ENCODE results near the gene ARHGAP25.

The ARHGAP25 gene

DNA sequence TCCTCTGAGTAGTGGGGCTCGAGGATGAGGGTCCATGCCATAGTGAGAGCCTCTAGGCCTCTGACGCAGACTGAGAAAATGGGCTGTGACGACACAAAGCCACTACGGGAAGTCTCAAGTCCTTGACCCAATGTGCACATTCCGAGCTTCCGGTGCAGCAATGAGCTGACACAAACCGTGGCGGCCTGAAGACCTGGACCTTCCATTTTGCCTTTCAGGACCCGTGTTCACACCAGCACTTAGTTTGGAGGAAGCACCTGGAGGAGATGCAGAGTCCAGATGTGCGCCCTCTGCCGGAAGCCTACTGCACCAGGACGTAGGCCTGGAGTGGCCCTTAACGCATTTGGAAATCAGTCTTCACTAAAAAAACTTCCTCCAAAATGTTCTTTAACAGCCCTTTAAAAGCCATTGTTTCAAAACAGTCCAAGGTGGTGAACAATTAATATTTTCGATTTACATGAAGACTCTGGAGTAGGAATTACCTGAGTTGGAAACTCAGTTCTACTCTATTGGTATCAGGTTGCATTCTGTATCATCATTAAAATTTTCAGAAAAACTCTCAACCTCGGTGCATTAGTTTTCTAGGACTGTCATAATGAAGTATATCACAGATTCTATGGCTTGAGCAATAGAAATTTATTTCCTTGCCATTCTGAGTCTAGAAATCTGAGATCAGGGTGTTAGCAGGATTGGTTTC lies 102.7 kb downstream of the ARHGAP25 start:
- DNase-seq, result peak; percentile 78

DNA sequence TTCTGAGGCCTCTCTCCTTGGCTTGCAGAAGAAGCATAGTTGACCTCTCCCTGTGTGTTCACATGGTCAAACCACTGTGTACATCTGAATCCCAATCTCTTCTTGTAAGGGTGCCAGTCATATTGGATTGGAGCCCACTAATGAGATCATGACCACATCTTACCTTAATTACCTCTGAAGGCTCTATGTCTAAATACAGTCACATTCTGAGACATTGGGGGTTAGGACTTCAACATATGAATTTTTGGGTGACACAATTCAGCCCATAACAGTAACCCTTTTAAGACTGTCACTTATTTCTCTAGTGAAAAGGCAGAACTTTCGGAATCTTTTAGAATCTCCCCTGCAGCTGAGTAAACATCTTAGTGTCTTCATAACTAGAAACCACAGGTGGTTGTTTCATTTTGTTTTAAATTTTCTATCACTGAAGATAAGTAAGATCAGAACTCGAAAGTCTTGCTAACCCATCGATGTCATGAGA lies 103.3 kb downstream of the ARHGAP25 start:
- no peak for DNase-seq

- DNase-seq, result no peak
These were observed 104.0 kb downstream of the ARHGAP25 start for GRCh38 chr2:68838641-68839040.

DNA sequence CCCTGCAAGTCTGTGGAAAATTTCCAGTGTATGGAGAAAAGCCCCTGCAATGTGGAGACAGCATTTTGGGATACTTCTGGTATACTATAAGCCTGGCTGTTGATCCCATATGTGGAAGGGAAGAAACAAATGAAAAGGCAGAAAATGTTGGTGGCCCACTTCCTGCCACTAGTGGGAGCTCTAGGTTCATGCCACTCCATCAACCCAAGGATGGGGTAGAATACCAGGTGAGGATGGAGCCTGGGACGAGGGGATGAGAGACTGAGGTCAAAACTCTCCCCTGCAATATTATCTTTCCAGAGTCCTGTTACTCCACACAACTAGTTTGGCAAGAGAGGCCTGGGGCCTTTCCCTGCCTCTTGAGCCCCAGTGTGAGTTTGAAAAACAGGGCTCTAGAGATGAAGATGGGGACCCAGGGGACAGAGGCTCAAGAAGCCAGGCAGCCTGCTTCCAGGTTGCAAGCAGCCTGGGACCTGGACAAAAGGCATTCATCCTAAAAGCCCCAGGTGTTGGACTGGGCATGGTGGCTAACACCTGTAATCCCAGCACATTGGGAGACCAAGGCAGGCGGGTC lies 104.7 kb downstream of the ARHGAP25 start:
- no peak for DNase-seq

GRCh38 chr2:68845043-68845442 lies 110.4 kb downstream of the ARHGAP25 start:
- DNase-seq, result no peak

DNA sequence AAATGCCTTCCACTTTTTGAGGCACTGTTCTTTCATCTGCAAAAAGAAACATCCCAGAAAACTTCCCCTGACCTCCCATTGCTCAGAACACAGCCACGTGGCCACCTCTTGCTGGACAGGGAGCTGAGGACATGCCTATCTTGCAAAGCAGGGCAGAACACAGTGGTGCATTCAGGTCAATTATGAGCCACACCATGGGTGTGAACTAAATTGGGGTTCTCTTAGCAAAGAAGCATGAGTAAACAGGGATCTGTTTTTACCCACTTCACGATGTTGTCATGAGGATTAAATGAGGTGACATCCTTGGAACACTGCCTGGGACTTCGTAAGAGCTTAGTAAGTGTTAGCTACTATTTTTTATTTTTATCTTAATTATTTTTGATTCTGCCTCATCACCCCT lies 111.5 kb downstream of the ARHGAP25 start:
- DNase-seq, result no peak

GRCh38 chr2:68847751-68848150 lies 113.1 kb downstream of the ARHGAP25 start:
- no peak for DNase-seq

DNA sequence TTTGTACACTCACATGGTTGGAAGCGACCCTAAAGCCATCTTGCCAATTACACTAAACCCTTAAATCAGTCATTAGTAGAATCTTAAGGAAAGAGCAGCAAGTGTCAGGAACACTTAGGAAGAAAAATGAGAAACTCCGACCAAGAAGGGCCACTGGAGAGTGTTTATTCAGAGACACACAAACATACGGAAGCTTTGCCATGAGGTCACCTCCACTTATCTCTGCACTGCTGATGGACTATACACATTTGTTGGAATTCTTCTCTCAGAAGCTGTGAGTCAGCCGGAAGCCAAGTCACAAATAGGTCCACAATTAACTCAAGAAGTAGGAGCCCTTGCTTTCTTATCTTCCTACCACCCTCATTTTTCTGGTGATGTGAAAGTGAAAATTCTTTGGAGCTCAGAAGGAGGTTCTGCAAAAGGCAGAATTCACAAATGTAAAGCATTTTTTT lies 115.0 kb downstream of the ARHGAP25 start:
- DNase-seq, result no peak

DNA sequence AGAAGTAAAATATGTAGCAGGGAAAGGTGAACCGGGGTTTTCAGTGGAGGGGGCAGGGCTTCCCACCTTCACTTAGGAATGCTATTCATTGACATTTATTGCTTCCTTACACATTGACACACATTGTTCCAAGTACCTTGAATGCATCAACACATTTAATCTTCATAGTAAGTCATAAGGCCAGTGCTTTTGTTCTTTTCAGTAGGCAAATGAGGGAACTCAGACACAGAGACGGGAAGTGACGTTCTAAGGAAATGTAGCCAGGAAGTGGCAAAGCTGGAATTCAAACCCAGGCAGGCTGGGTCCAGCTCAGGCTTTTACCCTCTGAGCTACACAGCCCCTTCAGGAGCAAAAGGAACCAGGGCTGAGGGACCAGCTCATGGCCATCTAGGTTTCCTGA lies 115.9 kb downstream of the ARHGAP25 start:
- no peak for DNase-seq

DNA sequence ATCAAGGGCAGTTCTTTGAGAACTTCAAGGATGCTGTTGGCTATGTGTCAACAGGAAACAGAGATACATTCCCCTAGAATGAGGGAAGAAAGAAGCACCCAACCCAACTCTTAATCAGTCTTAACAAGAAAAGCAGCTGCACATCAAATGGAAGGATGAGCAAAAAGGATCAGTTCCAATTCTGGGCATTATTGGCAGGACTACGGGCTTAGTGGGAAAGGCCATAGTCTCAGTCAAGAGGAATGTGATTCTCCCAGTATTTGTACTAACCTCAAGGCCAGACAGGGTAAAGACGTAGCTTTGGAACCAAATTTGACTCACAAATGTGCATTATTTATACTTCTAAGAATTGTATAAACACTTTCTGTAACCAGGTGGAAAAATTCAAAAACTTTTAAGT lies 118.4 kb downstream of the ARHGAP25 start:
- DNase-seq, result no peak

DNA sequence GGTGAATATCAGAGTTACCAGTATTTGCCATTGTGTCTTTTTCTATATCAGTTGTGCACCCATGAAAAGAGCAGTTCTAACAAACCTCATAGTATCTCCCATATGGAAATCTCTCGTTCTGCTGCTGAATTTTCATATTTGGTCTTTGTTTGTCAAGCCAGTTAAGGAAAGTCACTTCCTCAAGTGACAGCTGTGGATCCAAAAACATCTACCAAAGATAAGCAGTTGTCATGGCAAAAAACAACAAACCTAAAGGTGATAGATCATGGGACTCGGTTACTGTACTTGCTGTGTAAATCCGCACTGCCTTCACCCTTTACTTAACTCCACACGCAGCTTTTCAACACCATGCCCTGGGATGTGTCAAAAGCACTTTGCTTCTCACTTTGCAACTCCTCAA lies 119.3 kb downstream of the ARHGAP25 start:
- DNase-seq, result no peak

GRCh38 chr2:68854476-68854875 lies 119.9 kb downstream of the ARHGAP25 start:
- no peak for DNase-seq

DNA sequence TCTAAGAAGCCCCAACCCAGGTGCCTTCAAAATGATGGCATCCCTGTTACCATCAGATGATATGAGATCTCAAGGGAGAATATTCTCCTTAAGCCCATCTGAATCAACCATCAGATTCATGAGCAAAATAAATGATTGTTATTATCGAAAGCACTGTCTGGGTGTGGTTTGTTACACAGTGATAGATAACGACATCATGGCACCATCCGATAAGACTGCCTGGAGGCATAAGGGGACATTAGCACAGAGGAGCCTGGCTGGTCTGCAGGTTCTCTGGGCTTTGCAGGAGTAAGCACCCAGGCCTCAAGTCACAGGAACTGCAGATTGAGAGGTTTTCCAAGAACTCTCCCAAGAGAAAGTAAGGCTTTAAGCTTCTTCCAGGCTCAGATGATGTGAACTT lies 120.9 kb downstream of the ARHGAP25 start:
- DNase-seq, result no peak

DNA sequence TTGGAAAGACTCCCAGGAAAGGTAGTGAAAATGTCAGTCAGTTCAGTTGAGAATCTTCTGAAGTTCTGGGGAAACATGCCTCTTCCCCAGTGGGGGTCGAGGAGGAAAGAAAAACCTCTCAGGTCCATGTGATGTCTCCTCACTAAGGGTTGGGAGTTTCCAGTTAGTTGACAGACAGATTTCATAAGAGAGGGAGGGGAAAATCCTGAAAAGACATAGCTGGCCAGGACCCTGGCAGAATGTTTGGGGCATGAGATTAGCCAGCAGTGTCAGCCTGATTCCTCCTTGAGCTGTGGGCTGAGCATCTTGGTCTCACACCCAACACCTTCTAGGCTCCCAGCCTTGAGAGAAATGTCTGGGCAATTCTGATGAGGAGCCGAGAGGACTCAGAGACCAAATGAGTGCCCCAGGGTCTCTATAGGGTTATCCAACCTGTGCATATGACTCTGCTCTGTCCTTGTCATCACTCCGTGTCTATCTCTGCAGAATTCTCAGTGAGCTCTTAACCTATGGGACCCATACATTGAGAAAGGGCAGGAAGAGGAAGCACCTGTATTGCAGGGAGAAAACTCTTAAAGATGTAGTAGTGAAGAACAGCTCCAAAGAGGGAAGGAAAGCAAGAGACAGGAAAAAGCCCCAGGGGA lies 122.7 kb downstream of the ARHGAP25 start:
- no peak for DNase-seq

GRCh38 chr2:68857855-68858456 lies 123.3 kb downstream of the ARHGAP25 start:
- DNase-seq, result no peak

DNA sequence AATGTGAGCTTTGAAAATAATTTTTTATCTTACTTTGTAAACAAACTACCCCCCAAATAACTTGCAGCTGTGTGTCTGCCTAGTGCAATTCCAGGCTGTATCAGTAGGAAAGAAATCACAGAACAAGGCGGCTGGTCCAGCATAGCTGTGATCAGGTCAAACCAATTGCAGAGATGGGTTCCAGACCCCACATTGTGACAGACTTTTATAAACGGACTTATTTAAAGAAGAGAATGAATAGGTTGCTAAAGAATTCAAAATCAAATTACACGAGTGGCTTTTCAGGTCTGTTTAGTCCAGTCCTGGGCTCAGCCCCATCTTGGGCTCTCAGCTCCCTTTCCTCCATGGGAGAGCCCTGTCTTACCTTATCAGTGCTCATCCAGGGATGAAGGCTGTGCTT lies 125.5 kb downstream of the ARHGAP25 start:
- no peak for DNase-seq

DNA sequence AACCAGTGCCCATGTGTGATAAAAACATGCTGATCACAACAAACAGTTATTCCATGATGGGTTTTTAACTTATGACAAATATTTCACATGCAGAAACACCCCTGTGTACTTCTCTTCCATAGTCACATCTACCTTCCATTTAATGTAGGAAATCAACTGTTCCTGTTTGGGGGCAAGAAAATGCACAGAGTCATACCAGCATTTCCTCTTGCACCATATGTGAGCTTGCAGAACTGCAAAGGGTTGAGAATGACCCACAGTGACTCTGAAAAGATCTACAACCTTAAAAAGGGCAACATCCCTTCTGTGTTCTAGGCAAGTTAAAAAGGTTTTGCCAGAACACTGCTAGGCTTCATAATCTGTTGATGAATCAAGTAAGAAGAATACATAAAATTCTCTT lies 126.7 kb downstream of the ARHGAP25 start:
- DNase-seq, result no peak

- DNase-seq, result no peak
These were observed 128.3 kb downstream of the ARHGAP25 start for GRCh38 chr2:68862889-68863288.

DNA sequence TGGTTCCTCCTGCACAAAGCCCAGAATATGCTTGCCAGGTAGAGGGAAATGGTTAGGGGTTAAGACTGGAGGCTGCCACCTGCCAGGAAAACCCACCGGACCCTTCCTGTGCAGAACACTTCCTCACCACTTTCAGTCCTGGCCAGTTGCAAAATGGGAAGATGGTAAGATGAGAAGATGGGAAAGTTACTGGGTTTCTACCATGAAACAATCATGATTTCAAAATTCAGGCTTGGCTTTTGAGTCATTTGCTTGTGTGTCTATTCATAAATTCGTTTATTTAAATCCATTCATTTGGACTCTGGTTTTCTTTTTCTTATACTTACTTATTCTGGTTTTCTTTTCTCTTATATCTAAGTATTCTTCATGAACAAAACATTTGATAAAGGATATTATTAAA lies 129.4 kb downstream of the ARHGAP25 start:
- no peak for DNase-seq

DNA sequence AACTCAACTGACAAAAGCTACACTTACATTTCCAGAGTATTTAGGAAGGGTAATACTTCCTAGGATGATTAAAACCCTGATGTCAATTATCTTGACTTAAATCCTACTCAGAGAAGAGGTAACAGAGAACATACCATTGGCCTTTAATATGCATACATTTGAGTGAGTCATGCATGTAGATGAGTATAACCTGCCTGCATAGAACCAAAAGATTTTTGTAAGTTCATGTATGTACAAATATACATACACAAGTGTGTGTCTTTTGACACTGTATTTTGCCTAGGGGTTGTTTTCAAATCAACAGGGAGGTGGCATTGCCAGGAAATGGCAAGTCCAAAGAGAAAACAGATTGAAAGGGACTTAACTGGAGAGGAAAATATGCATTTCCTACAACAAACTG lies 130.5 kb downstream of the ARHGAP25 start:
- DNase-seq, result no peak

GRCh38 chr2:68870215-68870614 lies 135.6 kb downstream of the ARHGAP25 start:
- DNase-seq, result no peak

GRCh38 chr2:68871159-68871764 lies 136.7 kb downstream of the ARHGAP25 start, which contains the start of gene BMP10:
Gene BMP10, minus strand, starts transcription at chr2:68871397. Its CDS starts 39 bp downstream, at chr2:68871358.
- no peak for DNase-seq

Measured in activated naive CD4-positive, alpha-beta T cell treated with anti-CD3 and anti-CD28 coated beads, Interleukin-2, amount 50 U/mL, for 16 hours (primary cell).